HuH-7 (cell line): ENCODE results near the gene AK5.

ENCODE experiments used
- DNase-seq: peaks from one replicate; pipeline ENCODE4 v3.0.0; 2011; ENCODE audit warnings: low spot score

Gene AK5

DNA sequence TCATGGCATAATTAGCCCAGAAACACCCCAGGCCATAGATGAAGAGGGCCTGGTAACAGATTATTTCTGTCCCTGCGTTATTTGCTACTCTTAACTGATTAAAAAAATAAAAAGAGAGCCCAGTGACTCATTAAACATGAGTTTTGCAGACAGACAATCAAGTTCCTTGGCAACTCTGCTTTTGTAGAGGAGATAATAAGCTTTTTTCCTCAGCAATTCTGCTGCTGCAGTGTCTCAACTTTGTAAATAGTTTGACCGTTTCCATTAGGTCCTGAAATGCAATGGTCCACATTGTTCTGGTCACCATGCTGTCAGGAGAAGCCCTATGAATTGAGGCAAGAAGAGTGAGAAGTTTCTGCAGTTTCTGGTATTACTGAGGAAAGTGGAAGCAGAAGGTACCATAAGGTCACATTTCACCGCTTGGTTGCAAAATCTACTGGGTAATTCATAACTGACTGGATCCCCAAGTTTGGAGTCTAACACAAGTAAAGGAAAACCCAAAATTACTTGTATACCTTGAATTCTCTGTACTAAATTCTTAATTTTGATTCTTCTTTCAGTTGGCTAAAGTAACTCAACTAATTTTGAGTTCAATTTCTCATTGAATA lies 261.1 kb downstream of the AK5 start:
- no peak for DNase-seq

DNA sequence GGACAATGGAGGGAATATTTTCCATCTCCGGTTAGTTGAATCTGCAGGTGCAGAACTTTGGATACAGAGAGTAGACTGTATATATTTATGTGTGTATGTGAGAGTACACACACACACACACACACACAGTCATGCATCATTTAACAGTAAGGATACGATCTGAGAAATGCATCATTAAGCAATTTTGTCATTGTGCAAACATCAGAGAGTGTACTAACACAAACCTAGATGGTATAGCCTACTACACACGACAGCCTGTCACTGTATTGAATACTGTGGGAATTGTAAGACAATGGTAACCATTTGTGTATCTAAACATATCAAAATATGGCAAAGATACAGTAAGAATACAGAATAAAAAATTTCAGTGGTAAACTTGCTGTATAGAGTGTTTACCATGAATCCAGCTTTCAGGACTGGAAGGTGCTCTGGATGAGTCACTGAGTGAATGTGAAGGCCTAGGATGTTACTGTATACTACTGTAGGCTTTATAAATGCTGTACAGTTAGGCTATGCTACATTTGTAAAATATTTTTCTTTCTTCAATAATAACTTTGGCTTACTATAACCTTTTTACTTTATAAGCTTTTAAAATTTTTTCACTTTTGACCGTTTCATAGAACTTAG lies 262.1 kb downstream of the AK5 start:
- no peak for DNase-seq

DNA sequence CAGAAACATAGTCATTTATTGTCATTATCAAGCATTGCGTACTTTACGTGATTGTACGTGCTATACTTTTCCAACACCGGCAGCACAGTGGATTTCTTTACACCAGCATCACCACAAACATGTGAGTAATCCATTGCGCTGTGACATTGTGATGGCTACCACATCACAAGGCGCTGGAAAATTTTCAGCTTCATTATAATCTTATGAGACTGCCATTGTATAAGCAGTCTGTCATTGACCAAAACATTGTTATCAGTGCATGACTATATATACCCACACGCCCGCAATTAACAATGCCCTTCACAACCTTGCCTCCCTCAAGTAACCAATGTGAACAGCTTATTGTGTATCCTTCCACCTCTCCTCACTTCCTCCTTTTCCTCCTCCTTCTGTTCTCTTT lies 263.0 kb downstream of the AK5 start:
- no peak for DNase-seq

GRCh38 chr1:77545970-77546369 lies 264.2 kb downstream of the AK5 start:
- DNase-seq: no peak

DNA sequence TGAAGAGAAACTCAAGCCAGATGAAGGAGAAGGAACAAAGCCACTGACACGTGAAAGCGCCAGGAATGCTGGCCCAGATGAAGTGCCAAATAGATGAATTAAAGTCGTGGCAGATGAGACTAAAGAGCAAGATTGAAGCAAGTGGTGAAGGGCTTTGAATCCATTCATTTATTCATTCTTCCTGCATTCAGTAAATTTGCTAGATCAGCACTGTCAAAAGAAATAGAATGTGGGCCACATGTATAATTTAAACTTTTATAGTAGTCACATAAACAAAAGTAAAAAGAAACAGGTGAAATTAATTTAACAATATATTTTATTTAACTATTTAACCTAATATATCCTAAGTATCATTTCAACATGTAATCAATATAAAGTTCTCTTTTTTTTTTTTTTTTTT lies 265.1 kb downstream of the AK5 start:
- DNase-seq: no peak

DNA sequence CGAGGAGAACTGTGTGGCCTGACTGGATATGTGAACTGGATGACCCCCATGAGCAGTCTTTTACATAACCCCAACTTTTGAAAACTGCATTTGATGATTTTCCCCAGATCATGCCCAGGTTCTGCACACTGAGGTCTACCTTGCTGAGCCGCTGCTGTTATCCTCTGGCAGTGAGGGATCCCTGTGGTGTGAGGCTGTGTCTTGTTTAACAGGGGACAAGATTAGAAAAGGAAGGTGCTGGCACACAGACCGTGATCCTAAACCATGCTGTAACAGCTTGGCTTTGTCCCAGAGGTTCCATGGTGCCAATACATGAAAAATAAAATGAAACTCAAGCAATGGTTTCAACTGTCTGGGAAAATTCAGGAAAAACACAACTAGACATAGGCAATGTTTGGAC lies 266.5 kb downstream of the AK5 start:
- DNase-seq: no peak

GRCh38 chr1:77550135-77550534 lies 268.3 kb downstream of the AK5 start:
- no peak for DNase-seq

GRCh38 chr1:77552626-77553025 lies 270.8 kb downstream of the AK5 start:
- no peak for DNase-seq

GRCh38 chr1:77553568-77554291 lies 271.9 kb downstream of the AK5 start:
- DNase-seq: no peak

- no peak for DNase-seq
These were observed 274.2 kb downstream of the AK5 start for GRCh38 chr1:77556045-77556444.

DNA sequence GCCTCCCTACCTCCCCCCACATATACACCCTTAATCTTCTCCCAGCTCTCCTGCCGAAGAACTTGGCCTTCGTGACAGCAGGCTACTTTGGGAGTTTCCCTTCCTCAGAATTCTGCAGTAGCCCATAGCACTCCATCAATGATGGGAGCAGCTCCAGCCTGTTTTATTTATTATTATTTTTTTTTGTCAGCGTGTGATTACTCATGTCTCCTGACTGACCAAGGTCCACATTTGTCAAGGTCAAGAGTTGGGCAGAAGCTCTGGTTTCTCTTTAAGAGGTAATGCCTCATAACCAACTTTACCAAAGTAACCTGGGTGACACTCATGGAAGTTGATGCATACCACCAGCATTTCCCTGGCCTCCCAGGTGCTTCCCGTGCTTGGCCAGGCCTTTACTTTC lies 275.2 kb downstream of the AK5 start:
- no peak for DNase-seq

DNA sequence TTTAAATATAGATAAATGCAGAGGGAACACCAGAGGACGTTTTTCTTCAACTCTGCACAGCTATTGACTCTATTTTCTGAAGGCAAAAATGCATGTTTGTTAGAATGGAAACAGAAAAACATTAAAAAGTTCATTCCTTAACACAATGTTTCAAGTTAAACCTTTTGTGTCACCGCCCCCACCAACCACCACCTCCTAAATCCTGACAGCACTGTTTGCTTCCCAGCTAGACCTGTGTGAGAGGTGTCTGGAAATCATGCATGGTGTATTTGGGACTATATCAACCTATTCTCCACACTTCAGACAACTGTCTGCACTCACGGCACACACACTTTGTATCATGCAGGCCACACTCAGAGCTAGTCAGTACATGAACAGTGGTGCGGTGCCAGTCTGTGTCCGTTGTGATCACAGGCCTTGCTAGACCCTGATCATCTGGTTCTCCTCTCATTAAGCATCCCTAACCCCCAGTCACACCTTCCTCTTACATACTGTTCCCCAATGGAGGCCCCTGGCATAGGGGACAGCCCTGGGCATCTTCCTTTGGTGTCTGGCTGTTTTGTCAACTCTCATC lies 276.9 kb downstream of the AK5 start:
- DNase-seq: no peak

DNA sequence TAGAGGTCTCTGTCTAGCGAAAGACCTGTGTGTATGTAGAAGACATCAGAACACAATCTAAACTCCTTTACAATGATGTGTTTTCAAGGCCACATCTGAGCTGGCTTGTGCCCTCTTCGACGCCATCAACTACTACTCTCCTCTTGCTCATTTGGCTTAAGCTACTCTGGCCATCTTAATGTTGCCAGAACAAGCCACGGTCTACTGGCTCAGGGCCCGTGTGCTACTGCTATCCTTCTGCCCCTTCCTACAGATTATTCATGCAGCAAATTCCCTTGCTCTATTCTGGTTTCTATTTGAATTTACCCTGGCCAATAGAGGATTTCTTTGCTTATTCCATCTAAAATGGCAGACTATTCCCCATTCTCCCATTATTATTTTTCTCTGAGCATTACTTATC lies 278.9 kb downstream of the AK5 start:
- no peak for DNase-seq

DNA sequence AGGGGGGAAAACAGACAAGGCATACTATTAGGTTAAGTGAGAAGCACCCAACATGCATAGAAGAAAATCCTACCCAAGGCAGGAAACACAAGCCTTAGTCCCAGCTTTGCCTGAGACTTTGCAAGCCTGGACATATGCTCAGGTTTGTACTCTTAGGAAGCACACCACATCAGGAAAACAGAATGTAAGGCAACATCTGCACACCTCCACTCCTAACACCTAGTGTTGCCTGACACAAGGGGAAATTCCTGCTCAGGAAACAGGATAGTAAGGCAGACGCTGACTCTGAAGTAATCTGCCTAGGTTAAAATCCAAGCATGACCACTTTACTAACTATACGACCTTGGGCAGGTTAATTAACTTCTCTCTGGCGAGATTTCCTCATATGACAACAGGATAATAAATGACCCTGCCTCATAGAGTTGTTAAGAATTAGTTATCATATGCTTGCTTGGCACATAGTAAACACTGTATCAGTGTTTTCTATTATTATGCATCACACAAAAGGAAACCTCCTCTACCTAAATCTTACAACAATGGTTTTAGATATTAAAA lies 280.9 kb downstream of the AK5 start:
- no peak for DNase-seq

- no peak for DNase-seq
These were observed 283.5 kb downstream of the AK5 start for GRCh38 chr1:77565321-77565720.

DNA sequence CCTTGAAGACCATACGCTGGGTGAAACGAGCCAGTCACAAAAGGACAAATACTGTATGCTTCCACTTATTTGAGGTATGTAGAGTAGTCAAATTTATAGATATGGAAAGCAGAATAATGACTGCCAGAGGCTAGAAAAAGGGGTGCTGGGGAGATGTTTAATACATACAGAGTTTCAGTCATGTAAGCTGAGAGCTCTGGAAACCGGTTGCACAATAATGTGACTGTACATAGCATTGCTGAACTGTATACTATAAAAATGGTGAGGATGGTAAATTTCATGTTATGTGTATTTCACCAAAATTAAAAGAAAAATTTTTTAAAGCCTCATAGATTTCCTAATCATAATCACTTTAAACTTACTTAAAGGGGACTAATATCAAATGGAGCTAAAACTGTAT lies 289.8 kb downstream of the AK5 start:
- no peak for DNase-seq

DNA sequence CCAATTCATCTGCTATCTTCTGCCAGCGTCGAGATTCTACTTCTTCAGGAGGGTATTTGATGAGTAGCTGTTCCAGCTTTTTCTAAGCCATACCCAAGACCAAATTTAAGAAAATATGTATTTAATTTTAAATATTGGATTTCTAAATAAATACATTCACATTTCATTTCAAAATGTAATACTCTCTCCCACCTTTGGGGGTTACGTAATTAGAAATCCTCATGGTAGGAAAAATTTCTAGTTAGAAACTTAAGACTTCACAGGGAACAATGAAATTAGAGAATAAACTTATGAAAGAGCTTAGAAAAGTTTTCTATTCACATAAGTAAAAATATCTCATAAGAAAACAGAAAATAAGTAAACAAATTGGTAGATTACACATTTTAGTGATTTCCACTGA lies 297.7 kb downstream of the AK5 start:
- DNase-seq: no peak

DNA sequence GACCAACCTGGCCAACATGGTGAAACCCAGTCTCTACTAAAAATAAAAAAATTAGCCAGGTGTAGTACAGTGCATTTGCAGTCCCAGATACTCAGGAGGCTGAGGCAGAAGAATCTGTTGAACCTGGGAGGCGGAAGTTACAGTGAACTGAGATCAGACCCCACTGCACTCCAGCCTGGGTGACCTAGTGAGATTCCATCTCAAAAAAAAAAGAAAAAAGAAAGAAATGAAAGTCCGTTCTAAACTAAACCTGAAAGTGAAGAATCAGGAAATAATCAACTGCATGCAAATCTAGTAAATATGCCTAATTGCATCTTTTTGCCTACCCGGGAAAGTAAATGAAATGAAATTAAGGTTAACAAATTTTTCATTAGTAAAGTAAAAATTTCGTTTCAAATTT lies 301.1 kb downstream of the AK5 start:
- DNase-seq: no peak

GRCh38 chr1:77583483-77583882 lies 301.7 kb downstream of the AK5 start:
- DNase-seq: no peak

- DNase-seq: no peak
These were observed 303.1 kb downstream of the AK5 start for GRCh38 chr1:77584884-77585283.

DNA sequence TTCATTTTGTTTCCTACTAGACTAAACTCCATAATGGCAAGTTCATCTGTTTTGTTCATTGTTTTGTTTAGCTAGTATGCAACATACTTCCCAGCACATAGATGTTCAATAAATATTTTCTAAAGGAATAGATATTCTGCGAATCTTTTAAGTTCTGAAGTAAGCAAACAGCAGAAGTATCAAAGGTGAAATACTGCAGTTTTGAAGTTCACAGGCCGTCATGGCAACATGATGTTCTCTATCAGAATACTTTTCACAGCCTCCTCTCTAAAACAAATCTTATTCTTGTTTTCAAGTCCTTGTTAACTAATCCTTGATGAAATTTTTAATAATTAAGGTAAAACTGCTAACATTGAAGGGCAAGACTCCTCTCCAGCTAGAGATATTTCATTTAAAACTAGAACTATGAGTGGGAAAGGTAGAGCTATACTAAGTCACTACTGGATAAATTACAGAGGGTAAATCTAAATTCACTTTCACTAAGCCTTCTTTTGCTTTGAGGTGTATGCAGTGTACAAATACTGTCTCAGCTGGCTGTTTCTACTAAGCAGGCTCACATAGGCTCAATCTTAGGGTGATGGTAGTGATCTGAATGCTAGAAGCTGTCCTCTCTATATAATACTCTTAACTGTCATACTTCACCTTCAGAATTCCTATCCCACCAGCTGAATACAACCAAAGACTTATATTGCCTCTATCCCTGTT lies 303.9 kb downstream of the AK5 start:
- DNase-seq: no peak

DNA sequence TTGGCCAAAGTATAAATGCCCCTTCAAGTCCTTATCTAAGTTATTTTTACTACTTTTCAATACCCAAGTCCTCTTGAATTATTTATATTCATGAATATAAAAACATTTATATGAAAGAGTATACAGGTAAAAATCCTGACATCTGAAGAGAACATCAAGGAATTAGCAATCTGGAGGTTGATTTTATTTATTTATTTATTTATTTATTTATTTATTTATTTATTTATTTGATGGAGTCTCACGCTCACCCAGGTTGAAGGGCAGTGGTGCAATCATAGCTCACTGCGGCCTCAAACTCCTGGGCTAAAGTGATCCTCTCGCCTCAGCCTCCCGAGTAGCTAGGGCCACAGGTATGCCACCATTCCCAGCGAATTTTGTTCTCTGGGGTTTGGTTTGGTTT lies 307.4 kb downstream of the AK5 start:
- no peak for DNase-seq
